DMS153 (cell line): ENCODE data around the gene CFAP90.

Source experiments
- DNase-seq: peaks from one replicate; lab custom pipeline; 2025; lab: John Stamatoyannopoulos, UW

CFAP90 gene

DNA sequence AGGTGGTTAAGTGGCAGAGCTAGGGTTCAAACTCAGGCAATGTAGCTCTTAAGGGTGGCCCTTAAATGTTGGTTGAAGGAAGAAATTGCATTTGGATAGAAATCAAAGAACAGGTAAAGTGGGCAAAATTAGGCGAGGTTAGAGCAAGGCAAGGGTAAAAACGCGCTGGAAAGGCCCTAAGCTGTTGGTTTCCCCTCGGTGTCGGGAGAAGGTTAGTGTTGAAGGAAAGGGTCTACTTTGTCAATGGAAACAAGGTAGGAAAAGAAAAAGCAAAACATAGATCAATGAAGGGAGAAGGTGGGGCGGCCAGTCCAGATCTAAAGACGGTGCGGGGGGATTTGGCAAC, 17.5 kb upstream of the CFAP90 start:
- DNase-seq, result no peak

DNA sequence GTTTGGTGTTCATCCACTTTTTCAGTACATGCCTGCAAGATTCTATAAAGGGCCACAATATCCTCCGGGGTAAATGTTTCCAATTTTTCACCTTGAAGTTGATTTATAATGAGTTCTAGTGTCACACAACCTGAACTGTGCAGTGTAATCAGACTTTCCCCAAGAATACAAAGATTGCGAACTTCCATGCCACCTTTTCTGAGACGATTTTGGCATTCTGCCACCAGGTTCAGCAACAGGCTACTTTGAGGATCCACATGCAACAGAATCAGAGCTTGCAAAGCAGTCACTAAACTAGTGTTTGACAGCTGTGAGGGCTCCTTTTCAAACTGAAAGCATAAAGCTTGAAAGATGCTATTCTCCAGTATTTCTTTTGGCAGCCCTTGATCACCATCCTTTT, 16.3 kb upstream of the CFAP90 start:
- DNase-seq, result no peak

DNA sequence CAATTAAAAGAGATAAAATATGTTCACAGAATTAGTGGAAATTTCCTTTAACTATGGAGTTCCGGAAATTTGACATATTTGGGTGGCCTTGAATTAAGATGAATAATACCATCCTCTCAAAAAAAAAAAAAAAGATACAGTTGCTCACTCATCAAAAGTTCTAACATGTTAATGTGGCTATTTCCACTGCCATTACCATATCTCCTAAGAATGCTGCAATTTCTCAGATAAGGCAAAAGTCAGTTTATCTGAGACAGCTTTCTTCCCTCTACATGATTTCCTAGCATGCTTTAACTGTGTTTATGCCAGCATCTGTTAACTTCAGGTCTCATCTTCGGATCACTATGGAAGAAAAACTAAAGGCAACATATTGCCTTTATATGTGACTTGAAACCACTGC, 15.3 kb upstream of the CFAP90 start:
- DNase-seq, result no peak

DNA sequence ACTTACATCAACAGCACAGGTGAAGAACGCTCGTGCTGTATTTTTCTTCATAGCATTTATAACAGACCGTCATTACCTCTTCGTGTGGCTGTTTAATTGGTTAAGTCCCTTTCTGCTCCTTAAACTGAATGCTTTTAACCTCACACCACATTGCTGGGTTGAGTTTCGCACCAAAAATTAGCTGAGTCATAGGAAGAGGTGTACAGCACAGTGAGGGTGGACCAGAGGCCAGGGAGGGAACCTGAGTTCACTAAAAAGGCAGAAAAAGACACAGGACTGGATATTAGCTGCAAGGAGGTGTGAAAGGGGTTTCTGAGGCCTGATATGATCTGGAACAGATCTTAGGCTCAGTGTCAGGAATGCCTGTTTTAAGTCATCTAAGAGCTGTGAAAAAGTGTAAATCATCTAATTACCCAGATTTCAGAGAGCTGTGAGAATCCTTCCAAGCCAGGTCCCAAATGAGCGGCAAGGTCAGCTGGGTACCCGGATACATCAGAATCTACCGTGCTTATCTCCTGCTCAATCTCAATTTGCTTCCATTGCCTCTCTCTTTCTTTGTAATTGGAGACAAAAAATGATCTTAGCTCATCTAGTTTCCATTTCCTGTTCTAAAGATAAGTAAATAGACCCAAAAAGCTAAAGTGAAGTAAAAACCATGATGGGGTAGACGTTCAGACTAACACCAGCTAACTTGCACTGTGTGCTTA, 7.1 kb upstream of the CFAP90 start:
- no peak for DNase-seq

DNA sequence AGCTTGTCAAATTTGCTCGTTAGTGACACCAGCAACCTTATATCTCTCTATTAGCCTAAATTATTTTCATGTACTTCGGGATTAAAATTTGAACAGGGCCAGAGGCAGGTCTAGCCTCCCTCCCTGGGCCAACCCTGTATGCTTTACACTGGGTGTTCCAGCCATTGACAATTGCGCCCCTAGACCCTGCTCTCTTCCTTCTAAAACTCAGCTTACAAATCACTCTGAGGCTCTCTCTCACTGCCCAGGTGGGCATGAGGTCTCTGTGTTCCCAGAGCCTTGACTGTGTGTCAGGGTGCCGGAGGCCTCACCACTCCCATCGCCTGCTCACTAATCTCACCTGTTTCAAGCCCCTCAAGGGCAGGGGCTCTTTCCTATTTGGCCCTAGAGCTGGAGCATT, 6.4 kb upstream of the CFAP90 start:
- DNase-seq, result no peak

DNA sequence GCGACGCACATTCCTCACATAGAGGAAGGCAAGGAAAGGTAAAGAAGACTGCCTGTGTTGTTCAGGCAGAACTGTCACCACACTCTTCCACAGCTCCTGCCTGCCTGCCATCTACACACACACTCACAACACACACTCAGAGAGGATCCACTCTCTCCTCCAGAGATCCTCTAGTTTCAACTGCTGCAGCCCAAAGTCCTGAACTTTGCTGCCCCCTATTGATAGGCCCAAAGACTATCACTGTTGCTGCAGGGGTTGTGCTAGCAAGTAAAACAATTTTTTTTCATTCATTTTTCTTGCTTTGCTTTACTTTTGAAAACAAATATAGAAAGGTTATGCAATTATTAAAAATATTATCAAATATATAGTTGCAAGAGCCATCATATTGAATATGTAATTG, 5.9 kb upstream of the CFAP90 start:
- DNase-seq, result peak; percentile 60

DNA sequence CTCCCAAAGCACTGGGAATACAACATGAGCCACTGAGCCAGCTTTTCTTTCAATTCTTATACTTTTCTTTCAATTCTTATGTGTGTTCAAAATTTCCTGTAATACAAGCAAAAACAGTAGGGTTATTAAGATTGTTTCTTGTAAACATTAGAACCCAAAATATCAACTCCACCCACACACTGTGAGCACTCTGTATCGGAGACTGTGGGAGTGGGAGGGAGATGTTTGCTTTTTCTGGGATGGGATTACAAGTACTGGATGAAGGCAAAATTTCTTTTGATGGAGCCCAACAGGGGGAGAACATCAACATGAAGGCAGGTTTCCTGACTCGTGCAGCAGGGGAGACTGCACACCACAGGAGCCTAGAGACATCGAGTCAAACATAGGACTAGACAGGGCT, 4.7 kb upstream of the CFAP90 start:
- no peak for DNase-seq

DNA sequence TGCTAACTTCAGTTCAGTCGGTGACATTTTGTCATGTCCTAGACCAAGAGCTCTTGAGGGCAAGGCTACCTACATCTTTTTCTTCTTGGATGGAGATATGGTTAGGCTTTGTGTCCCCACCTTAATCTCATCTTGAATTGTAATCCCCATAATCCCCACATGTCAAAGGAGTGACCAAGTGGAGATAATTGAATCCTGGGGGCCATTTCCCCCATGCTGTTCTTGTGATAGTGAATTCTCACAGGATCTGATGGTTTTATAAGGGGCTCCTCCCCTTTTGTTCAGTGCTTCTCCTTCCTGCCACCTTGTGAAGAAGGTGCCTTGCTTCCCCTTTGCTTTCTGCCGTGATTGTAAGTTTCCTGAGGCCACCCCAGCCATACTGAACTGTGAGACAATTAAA, 2.1 kb upstream of the CFAP90 start:
- DNase-seq, result no peak

DNA sequence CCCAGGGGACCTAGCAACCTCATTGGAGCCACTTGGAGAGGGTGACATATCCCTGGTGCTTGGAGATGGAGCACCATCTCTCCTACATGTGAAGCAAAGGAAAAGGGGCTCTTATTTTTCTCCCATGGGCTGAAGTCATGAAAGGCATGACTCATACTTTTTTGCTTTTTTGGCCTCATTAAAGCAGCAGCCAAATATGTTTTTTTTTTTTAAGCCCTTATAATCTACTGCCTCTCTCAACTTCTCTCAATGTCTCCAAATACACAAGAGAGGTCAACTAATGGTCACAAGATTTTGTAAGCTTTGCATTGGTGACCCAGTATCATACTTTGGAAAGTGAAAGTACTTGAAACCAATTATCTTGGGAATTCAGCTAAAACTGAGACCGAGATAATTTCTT, 1.6 kb upstream of the CFAP90 start:
- DNase-seq, result no peak

DNA sequence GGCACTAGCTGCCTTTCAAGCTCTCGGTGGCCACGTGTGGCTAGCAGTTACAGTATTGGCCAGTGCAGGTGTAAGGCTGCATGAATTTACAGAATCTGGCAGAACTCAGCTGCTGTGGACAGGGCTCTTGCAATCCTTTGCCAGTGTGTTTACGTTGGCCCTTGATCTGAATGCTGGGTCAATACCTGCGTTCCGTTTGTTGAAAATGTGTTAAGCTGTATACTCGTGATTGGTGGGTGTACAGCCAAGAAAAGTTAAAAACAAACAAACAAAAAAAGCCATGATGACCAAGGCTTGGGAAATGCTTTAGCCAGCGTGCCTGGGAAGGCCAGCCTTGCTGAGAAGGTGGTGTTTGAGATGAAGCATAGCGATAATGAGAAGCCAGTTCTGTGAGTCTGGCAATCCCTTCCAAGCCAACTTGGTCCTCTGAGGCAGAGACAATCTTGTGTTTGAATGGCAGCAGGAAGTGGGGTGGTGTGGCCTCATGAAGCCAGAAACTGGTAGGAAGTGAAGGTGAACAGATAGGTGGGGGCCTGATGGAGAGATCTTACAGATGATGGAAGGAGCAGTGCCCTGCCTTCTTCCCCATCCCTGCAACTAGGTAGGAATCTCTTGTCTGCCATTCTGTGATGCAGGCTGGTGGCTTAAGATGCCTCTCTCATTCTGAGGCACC, 820 bp upstream of the CFAP90 start:
- no peak for DNase-seq

DNA sequence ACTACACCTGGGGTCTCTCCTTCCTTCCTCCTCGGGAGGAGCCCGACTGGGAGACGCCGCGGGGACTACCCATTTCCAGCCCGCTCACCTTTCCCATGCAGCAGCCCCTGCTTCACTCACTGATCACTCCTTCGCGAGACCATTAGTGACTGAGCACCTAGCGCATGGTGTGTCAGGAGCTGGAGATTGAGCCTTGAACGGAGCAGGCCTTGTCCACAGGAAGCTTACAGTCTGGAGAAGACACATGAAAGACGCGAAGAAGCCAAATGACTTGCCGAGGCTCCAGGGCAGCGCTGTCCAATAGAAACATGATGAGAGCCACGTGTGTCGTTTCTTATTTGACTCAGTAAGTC, 283 bp upstream of the CFAP90 start:
- no peak for DNase-seq

DNA sequence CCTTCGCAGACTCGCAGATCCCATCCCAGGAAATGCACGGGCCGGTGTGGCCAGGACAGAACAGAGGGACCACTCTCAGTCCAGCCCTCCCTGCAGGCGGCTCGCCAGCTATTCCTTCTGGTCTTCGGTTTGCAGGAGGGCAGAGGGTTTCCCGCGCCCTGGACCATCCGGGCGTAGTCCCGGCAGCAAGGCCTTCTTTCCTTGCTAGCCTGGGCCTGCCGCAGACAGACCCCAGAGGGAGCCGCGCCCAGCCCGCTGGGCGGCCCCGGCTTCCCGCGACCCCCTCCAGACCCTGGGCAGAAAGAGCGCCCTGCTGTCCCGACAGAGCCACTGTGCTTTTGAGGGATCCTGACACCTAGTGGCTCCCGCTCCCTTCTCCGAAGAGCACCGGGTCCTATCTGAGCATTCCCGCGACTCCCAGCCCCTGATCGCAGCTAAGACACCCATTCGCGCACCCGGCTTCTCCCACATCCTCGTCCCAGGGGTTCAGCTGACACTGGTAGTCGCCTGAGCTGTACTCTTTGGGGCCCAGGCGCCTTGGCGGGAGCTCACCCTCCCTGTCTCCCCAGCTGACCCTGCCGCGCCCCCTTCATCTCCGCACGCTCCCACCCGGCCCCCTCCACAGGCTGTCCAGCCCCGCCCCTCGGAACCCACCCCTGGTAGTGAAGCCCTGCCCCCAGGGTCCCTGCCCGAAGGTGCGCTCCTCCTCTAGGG, 1.1 kb downstream of the CFAP90 start:
- peak; percentile 43 for DNase-seq

DNA sequence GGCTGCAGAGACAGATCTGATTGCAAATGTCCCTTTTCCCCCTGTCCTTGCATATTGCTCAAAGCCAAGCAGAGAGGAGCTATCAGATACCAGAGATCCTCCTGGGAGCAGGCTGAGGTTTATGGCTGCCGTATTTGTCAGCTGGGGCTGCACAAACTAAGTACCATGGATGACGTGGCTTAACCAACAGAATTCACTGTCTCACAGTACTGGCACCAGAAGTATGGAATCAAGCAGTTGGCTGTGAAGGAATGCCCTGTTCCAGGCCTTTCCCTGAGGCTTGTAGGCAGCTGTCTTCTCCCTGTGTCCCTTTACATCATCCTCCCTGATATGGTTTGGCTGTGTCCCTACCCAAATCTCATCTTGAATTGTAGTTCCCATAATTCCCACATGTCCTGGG, 2.6 kb downstream of the CFAP90 start:
- no peak for DNase-seq

DNA sequence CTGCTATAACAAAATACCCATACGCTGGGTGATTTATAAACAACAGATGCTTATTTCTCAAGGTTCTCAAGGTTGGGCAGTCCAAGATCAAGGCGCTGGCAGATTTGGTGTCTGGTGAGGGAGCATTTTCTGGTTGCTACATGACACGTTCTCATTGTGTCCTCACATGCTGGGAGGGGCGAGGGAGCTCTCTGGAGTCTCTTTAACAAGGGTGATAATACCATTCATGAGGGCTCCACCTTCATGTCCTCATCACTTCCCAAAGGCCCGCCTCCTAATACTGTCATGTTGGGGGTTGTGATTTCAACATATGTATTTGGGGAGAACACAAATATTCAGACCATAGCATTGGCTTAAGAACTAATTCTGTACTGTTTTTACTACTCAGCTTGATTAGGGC, 4.6 kb downstream of the CFAP90 start:
- no peak for DNase-seq

DNA sequence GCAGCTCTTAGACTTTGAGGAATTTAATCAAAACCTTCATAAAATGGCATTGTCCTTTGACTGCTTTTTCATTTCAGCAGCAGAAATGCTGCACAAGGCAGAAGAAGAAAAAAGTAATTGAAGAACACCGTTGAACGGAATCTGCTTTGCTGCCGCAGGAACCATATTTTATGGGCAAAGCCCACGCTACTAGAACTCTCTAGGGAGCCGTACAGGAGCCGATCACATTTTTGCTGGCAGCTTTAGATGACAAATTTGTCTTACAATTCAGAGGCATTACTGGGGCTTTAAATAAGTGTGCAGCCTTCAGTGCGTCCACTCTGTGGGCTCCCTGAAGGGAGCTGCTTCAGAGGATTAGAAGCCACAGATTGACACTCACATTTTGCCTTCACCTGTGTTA, 5.4 kb downstream of the CFAP90 start:
- DNase-seq, result no peak

DNA sequence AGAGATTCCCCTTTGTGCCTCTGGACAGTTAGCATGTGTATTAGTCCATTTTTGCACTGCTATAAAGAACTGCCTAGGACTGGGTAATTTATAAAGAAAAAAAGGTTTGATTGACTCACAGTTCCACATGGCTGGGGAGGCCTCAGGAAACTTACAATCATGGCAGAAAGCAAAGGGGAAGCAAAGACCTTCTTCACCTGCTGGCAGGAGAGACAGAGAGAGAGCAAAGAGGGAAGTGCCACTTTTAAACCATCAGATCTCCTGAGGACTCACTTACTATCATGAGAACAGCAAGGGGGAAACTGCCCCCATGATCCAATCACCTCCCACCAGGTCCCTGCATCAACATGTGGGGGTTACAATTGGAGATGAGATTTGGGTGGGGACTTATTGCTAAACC, 6.0 kb downstream of the CFAP90 start:
- DNase-seq, result no peak

DNA sequence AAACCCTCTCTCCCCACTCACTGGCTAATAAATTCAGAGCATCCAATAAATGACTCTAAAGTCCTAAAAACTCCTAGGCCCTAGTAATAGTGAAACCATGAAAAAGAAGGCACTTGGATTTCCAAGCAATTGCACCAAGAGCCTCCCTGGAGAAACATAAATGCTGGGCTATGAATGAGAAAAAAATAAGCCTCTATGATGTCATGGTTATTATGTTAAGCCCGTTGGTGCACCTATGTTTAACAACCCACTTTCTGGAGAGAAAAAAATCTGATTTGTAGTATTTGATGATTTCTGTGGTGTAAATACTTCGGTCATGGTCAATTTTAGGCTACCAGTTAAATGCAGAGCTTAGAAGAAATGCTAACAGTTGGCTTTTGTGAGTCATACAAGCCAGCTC, 8.4 kb downstream of the CFAP90 start:
- DNase-seq, result no peak

DNA sequence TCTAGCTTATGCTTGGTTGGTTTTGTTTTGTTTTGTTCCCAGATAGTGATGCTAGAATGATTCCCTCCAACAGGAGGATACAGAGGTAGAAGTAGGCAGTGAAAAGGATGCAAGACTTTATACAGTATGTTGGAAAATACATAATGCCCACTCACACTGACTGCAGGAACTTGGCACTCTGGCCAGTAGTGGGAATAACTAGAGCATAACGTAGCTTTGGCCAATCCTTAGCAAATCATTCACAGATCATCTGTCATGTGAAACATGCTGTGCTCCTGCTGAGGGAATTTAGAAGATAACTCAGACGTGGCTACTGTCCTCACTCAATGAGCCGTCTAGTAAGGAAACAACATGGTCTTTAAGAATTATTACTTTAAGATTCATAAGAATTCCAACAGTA, 13.5 kb downstream of the CFAP90 start:
- DNase-seq, result no peak

DNA sequence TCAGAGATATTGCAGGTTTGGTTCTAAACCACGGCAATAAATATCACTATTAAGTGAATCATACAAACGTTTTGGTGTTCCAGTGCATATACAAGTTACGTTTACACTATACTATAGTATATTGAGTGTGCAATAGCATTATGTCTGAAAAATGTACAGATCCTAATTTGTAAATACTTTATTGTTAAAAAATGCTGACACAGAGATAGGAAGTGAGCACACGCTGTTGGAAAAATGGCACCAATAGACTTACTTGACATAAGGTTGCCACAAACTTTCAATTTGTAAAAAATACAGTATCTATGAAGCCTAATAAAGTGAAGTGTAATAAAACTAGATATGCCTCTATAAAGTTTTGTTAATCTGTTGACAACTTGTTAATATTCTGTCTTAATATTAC, 16.0 kb downstream of the CFAP90 start:
- no peak for DNase-seq

DNA sequence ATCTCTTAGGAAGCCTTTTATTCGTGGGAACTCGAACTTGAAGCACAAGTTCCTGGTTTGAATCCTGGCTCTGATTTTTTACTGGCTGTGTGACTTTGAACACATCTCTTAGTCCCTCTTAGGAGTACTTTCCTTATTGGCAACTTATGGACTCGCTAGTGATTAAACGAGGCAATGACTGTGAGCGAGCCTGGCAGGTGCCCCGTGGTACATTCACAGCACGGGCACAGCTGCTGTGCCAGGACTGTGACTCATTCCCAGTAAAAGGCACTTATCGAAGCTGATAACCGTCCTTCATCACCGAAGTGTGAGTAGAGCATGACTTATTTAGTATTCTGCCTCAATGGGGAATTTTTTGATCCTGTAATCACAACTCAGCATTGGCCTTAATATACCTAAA, 22.7 kb downstream of the CFAP90 start:
- DNase-seq, result no peak

DNA sequence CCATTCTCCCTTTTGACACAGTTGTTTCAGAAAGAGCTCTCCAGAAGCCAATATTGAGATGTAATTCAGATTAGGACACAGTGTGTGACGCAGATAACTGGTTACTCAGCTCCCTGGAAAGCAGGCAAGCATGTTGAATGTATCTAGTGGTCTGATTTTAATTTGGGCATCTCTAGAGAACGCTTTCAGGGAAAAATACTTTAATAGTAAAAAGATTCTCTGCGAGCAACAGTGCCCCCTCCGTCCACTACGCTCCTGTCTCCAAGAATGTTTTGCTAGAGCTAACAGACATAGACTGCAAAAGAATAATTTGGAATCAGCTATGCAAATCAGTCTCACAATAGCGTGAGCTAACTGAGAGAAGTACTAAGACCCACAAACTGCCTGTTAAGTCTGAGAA, 23.3 kb downstream of the CFAP90 start:
- no peak for DNase-seq

DNA sequence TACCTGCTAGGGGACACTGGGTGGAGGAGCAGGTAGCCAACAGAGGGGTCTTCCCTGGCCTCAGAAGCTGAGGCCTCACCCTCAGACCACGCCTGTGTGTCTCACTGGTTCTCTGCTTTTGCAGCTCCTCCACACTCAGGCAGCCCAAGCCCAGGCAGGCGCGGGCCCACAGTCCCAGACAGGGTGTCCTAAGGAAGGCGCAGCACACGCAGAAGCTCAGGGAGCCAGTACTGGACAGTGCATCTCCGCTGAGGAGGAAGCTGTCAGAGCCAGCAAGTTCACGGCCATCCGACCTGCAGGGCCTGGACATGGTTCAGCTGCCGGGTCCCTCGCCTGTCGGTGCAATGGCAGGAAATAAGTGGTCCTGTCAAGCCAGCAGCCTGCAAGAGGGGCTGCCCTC, 25.3 kb downstream of the CFAP90 start:
- DNase-seq, result no peak

DNA sequence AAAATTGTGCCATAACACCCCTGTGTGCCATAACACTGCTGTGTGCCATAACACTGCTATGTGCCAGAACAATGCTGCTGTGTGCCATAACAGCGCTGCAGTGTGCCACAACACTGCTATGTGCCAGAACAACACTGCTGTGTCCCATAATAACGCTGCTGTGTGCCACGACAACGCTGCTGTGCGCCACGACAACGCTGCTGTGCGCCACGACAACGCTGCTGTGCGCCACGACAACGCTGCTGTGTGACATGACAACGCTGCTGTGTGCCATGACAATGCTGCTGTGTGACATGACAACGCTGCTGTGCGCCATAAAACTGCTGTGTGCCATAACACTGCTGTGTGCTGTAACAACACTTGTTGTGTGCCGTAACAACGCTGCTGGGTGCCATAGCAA, 25.9 kb downstream of the CFAP90 start:
- no peak for DNase-seq

DNA sequence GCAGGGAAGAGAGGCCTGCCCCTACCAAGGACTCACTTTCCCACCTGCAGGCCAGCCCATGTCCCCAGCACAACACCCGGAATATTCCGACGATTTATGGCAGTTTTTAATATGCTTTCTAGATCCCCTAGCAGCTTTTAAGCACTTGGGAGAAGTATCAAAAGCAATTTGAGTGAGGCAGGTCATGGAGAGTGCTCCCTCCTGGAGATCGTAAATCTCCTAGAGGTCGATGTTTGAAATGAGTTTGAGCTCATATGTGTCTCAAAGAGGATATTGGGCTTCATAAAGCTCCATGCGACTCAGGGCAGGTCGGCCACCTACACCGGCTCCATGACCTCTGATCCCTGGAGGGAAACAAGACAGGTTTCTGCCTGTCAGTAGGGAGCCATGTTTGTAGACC, 27.3 kb downstream of the CFAP90 start:
- no peak for DNase-seq
